Measurements from ENCODE around the gene SERTAD2.

DNA sequence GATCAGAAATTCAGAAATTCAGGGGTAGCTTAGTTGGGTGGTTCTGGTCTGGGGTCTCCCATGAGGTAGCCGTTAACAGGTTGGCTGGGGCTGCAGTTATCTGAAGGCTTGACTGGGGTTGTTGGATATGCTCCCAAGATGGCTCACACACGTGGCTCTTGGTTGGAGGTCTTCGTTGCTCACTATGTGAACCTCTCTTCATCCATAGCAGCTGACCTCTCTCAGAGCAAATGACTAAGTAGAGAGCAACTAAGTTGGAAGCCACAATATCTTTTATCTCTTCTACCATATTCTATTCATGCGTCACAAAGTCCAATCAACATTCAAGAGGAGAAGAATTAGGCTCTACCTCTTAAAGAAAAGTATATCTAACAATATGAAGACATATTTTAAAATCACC is 38.7 kb upstream of the SERTAD2 start:
- TF ChIP-seq POLR2AphosphoS5 (IDR thresholded peaks at IDR 0.05; ENCODE audit: low read depth, low read length): no peak
- TF ChIP-seq POLR2A (IDR thresholded peaks at IDR 0.05; ENCODE audit: low read depth, low read length): no peak
- TF ChIP-seq TAF1 (IDR thresholded peaks at IDR 0.05; ENCODE audit: low read depth, low read length): no peak
- no peak for TF ChIP-seq PAX5 (IDR thresholded peaks at IDR 0.05; ENCODE audit: insufficient read depth, low read length, severe bottlenecking)
- no peak for TF ChIP-seq SPI1 (IDR thresholded peaks at IDR 0.05; ENCODE audit: low read depth, low read length)

Measured in GM12891 (cell line).